ENCODE data around the gene KRT74. TPM values are rescaled to one million over a fixed set of nuclear protein-coding genes. Genes with fewer than 3 reads are reported as not detected.

KRT74 gene
- not detected for total RNA-seq (ENCODE audit: unreplicated experiment)
- long read RNA-seq, result 0 reads

- no peak for TF ChIP-seq CTCF (IDR thresholded peaks at IDR 0.05; ENCODE audit: unreplicated experiment)
- no peak within 1 kb of the TSS for H3K4me3 Mint-ChIP-seq (ENCODE audit: unreplicated experiment)
- no peak for DNase-seq (ENCODE audit: low spot score)
- no peak within 1 kb of the TSS for H3K27ac Mint-ChIP-seq (ENCODE audit: unreplicated experiment)
- no peaks in the 10 kb centered on the region for H3K9me3 Mint-ChIP-seq (ENCODE audit: unreplicated experiment)
- H3K4me1 Mint-ChIP-seq (ENCODE audit: unreplicated experiment), result peaks cover 12% of the 10 kb centered on the region
- peaks cover 3% of the 10 kb centered on the region for H3K27me3 Mint-ChIP-seq (ENCODE audit: unreplicated experiment)
- H3K36me3 Mint-ChIP-seq (ENCODE audit: low read depth, unreplicated experiment), result no peaks in the 10 kb centered on the region
These were observed at the start of gene KRT74 for GRCh38 chr12:52573743-52574142. KRT74 (minus strand) TSS chr12:52573843; CDS start chr12:52573777, 66 bp downstream.

GRCh38 chr12:52622349-52622748 lies 48.7 kb upstream of the KRT74 start:
- H3K27ac Mint-ChIP-seq (ENCODE audit: unreplicated experiment), result no peak overlapping the region
- H3K9me3 Mint-ChIP-seq (ENCODE audit: unreplicated experiment), result no peaks in the 10 kb centered on the region
- H3K27me3 Mint-ChIP-seq (ENCODE audit: unreplicated experiment), result peaks cover 4% of the 10 kb centered on the region
- no peak overlapping the region for H3K4me3 Mint-ChIP-seq (ENCODE audit: unreplicated experiment)
- DNase-seq (ENCODE audit: low spot score), result no peak
- TF ChIP-seq CTCF (IDR thresholded peaks at IDR 0.05; ENCODE audit: unreplicated experiment), result no peak
- no peaks in the 10 kb centered on the region for H3K36me3 Mint-ChIP-seq (ENCODE audit: low read depth, unreplicated experiment)
- peaks cover 5% of the 10 kb centered on the region for H3K4me1 Mint-ChIP-seq (ENCODE audit: unreplicated experiment)

GRCh38 chr12:52618866-52619265 lies 45.2 kb upstream of the KRT74 start:
- peaks cover 10% of the 10 kb centered on the region for H3K4me1 Mint-ChIP-seq (ENCODE audit: unreplicated experiment)
- no peak for TF ChIP-seq CTCF (IDR thresholded peaks at IDR 0.05; ENCODE audit: unreplicated experiment)
- H3K27me3 Mint-ChIP-seq (ENCODE audit: unreplicated experiment), result peaks cover 4% of the 10 kb centered on the region
- no peaks in the 10 kb centered on the region for H3K9me3 Mint-ChIP-seq (ENCODE audit: unreplicated experiment)
- H3K4me3 Mint-ChIP-seq (ENCODE audit: unreplicated experiment), result no peak overlapping the region
- no peaks in the 10 kb centered on the region for H3K36me3 Mint-ChIP-seq (ENCODE audit: low read depth, unreplicated experiment)
- no peak overlapping the region for H3K27ac Mint-ChIP-seq (ENCODE audit: unreplicated experiment)
- DNase-seq (ENCODE audit: low spot score), result no peak

- Mint-ChIP-seq H3K36me3 (ENCODE audit: low read depth, unreplicated experiment) (no peaks in the 10 kb centered on the region), H3K27me3 (ENCODE audit: unreplicated experiment) (peaks cover 4% of the 10 kb centered on the region), H3K4me1 (ENCODE audit: unreplicated experiment) (peaks cover 13% of the 10 kb centered on the region), H3K4me3 (ENCODE audit: unreplicated experiment) (no peak within 1 kb of the TSS), H3K27ac (ENCODE audit: unreplicated experiment) (no peak within 1 kb of the TSS), H3K9me3 (ENCODE audit: unreplicated experiment) (no peaks in the 10 kb centered on the region)
- TF ChIP-seq CTCF (IDR thresholded peaks at IDR 0.05; ENCODE audit: unreplicated experiment), result no peak
- DNase-seq (ENCODE audit: low spot score), result no peak
These were observed 44.6 kb upstream of the KRT74 start, which contains the start of gene KRT73 for GRCh38 chr12:52618216-52618615. KRT73 (minus strand) TSS chr12:52618559; CDS start chr12:52618524, 35 bp downstream.

DNA sequence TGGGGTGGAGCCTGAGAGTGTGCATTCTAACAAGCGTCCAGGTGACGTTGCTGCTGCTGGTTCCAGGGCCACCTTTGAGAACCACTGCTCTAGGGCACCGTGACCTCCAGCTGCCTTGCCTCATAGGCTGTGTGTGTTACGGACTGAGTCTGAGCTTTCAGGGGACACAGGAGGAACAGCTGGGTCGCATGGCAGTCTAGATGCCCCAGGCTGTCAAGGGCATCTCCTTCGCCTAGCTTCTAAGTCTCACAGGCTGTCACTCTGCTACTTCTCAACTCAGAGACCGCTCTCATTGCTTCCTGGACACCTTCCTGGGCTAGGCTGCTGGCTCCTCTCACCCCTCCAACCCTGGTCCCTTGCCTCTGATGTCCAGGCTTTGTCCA lies 43.8 kb upstream of the KRT74 start:
- Mint-ChIP-seq H3K27ac (ENCODE audit: unreplicated experiment) (no peak overlapping the region), H3K9me3 (ENCODE audit: unreplicated experiment) (no peaks in the 10 kb centered on the region), H3K4me3 (ENCODE audit: unreplicated experiment) (no peak overlapping the region), H3K36me3 (ENCODE audit: low read depth, unreplicated experiment) (no peaks in the 10 kb centered on the region), H3K27me3 (ENCODE audit: unreplicated experiment) (peaks cover 6% of the 10 kb centered on the region), H3K4me1 (ENCODE audit: unreplicated experiment) (peaks cover 13% of the 10 kb centered on the region)
- no peak for TF ChIP-seq CTCF (IDR thresholded peaks at IDR 0.05; ENCODE audit: unreplicated experiment)
- DNase-seq (ENCODE audit: low spot score), result no peak

Data from endothelial cell (in vitro differentiated cells).